Stimulated activated CD4-positive, alpha-beta T cell treated with anti-CD3 and anti-CD28 coated beads, Interleukin-15, amount 100 ng/mL, for 48 hours (primary cell): ENCODE measurements around the gene OR2A12.
"Not testable (repeated sequence)": the region's sequence is repeated elsewhere in the genome, so short reads cannot be mapped to it uniquely, and the experiment has no call there.

Experiments used
- DNase-seq, 2 donors: peaks; one replicate each; pipeline ENCODE4 v3.0.0-alpha.2; 2020; ENCODE audit warnings: low read depth in 2 of 2

The OR2A12 gene

GRCh38 chr7:144085978-144086377 is at the start of gene OR2A12:
Gene OR2A12, plus strand, starts transcription at chr7:144086278. Its CDS starts 8,830 bp downstream, at chr7:144095108.
- DNase-seq, result no peak

GRCh38 chr7:144036302-144036885 is 49.7 kb upstream of the OR2A12 start:
- no peak for DNase-seq

GRCh38 chr7:144037414-144038035 is 48.6 kb upstream of the OR2A12 start:
- DNase-seq, result no peak

GRCh38 chr7:144038887-144039286 is 47.2 kb upstream of the OR2A12 start:
- DNase-seq, result no peak

- DNase-seq, result no peak
Measured at GRCh38 chr7:144048648-144049047, 37.4 kb upstream of the OR2A12 start, which contains the start of gene OR2A5. Gene OR2A5, plus strand, starts transcription at chr7:144048948. Its CDS starts 1,454 bp downstream, at chr7:144050402.

GRCh38 chr7:144049491-144049890 is 36.6 kb upstream of the OR2A12 start:
- no peak for DNase-seq

- DNase-seq, result no peak
Measured at GRCh38 chr7:144050093-144050492, 36.0 kb upstream of the OR2A12 start.

- DNase-seq, result not testable (repeated sequence)
Measured at GRCh38 chr7:144050884-144051283, 35.2 kb upstream of the OR2A12 start.

GRCh38 chr7:144057954-144058353 is 28.1 kb upstream of the OR2A12 start:
- DNase-seq, result no peak

- no peak for DNase-seq
Measured at GRCh38 chr7:144063710-144064109, 22.4 kb upstream of the OR2A12 start.

- DNase-seq, result no peak
Measured at GRCh38 chr7:144069511-144069910, 16.6 kb upstream of the OR2A12 start, which contains the start of gene OR2A25. Gene OR2A25, plus strand, starts transcription at chr7:144069811. Its CDS starts 4,409 bp downstream, at chr7:144074220.

GRCh38 chr7:144069953-144070352 is 16.1 kb upstream of the OR2A12 start:
- no peak for DNase-seq

- DNase-seq, result no peak
Measured at GRCh38 chr7:144074374-144074773, 11.7 kb upstream of the OR2A12 start.

- no peak for DNase-seq
Measured at GRCh38 chr7:144086730-144087129, 652 bp downstream of the OR2A12 start.

GRCh38 chr7:144087230-144087629 is 1.2 kb downstream of the OR2A12 start:
- DNase-seq, result no peak

GRCh38 chr7:144090667-144091066 is 4.6 kb downstream of the OR2A12 start:
- DNase-seq, result no peak

- no peak for DNase-seq
Measured at GRCh38 chr7:144098776-144099175, 12.7 kb downstream of the OR2A12 start.

GRCh38 chr7:144100607-144101006 is 14.5 kb downstream of the OR2A12 start:
- no peak for DNase-seq

GRCh38 chr7:144102041-144102440 is 16.0 kb downstream of the OR2A12 start:
- no peak for DNase-seq

- no peak for DNase-seq
Measured at GRCh38 chr7:144105211-144105610, 19.1 kb downstream of the OR2A12 start.

- no peak for DNase-seq
Measured at GRCh38 chr7:144109283-144109682, 23.2 kb downstream of the OR2A12 start, which contains the start of gene OR2A2. Gene OR2A2, plus strand, starts transcription at chr7:144109583. Its CDS starts 0 bp downstream, at chr7:144109583.

GRCh38 chr7:144110272-144110671 is 24.2 kb downstream of the OR2A12 start:
- DNase-seq, result no peak

GRCh38 chr7:144113651-144114050 is 27.6 kb downstream of the OR2A12 start:
- no peak for DNase-seq
